Measurements from ENCODE around the gene DENND1A.
A peak's percentile ranks its signal among the peaks of the same experiment; 100 is the strongest.

Gene DENND1A

DNA sequence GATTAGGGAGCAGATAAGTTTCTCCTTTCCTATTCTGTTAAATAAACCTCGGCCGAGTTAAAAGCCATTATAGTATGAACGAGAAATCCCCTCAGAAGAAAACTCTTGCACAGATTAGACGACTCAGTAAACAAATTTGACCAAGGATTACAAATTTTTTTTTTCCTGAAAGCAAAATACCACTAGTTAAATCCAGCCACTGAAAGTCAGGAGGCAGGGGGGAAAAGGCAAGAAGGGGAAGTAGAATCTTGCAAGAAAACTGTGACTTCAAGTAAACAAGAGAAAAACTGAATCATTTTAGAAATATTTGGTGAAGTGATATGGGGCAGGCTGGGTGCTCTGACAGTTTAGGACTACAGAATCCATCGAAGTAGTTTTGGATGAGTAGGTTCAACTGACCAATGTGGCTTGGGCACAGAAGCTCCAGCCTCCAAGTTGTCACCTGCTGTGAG lies 251.0 kb downstream of the DENND1A start:
- no peak for DNase-seq

DNA sequence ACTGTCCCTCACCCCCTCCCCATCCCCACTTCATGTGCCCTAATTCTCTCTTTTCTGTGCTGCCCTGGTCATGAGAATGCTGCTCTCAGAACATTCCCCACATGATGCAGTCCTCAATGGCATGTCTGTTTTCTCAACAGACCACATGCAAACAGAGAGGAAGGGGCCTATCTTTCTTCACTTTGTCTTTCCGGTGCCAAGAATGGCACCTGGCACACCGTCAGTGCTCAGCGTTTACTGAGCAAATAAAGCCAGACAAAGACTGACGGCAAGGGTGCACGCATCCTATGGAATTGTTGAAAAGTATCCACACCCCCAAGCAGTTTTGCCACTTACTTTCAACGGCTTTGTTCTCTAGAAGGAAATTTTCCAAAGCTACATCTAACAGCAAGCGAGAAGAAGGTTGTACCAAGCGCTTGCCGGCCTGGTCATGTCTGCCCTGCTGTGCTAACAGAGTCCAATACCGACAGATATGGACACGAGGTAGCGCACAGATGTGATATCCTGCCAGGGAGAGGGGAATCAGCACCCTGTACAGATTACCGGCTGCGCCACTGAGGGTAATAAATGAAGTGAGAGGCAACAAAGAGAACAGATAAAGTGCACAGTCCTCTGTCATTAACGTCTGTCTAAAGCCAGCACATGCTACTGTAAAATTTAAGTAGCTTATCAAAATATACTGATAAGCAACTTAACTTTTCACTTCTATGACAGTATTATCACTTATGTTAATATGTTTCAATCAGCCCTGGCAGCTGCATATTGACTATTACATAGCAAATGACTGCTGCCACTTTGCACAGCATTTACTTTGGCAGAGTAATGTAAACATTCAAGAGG lies 251.7 kb downstream of the DENND1A start:
- peak; percentile 81 for DNase-seq

DNA sequence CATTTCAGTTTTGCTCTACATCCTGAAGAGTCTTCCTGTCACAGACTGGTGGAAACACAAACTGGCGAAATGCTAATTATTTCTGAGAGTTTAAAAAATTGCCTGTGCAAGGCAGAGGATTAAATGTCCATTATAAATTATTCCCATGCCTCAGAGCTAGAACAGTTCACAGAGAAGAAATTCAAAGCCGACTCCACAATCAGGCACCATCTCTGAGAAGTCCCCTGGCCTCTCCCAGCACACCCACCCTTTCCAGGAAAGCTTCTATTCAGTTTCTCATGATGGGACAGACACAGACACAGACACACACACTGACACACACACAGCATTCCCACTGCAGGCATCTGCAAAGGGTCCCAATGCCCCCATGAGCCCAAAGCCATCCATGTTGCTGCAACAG lies 253.1 kb downstream of the DENND1A start:
- DNase-seq, result no peak

DNA sequence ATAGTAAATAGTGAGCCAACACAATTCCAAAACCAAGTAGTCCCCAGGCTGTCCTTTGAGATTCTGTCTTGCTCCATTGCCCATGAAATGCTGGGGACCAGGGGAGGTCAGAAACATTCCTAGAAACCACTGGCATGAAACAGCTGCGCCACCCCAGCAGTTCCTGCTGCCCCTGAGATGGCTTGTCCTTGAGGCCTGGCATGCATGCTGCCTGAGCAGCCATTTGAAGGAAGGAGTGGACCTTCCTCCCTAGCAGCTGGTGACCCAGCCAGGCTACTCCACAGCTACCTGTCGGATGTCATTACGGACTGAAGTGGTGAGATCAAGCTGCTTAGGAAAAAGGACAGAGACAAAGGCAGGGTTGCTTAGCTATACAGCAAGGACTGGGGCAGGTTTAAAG lies 260.6 kb downstream of the DENND1A start:
- no peak for DNase-seq

DNA sequence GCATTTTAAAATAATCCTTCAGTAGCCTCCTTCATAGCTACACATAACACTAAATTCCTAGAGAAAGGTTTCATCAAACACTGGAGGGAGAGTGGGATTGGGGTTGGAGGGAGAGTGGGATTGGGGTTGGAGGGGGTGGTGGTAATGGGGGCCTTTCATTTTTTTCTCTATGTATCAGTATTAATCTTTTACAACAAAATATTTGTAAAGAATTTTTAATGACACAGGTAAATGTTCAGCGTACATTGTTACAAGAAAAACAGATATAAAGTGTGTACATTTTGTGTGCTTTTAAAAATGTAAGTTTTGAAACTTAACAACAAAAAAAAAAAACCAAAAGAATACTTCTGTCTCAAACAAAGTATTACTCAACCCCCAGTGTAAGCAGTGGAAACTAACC lies 266.4 kb downstream of the DENND1A start:
- no peak for DNase-seq

DNA sequence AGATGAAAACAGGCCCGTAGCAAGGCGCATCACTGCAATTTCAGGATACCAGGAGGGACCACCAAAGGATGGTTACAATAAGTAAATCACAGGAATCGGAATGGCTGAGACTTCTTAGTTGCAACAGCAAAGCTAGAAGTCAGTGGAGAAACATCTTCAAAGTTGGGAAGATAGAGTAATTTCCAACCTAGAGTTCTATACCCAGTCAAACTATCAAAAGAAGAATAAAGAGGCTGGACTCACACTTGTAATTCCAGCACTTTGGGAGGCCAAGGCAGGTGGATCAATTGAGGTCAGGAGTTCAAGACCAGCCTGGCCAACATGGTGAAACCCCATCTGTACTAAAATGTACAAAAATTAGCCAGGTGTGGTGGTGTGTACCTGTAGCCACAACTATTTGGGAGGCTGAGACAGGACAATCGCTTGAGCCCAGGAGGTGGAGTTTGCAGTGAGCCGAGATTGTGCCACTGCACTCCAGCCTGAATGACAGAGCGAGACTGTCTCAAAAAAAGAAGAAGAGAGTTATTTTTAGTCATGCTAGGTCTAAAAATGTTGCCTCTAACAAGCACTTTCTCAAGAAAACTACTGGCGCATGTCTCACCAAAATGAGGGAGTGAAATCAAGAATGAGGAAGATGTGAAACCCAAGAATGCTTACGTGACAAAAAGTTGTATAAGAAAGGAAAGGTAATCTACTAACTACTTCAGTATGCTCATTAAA lies 267.7 kb downstream of the DENND1A start:
- no peak for DNase-seq

DNA sequence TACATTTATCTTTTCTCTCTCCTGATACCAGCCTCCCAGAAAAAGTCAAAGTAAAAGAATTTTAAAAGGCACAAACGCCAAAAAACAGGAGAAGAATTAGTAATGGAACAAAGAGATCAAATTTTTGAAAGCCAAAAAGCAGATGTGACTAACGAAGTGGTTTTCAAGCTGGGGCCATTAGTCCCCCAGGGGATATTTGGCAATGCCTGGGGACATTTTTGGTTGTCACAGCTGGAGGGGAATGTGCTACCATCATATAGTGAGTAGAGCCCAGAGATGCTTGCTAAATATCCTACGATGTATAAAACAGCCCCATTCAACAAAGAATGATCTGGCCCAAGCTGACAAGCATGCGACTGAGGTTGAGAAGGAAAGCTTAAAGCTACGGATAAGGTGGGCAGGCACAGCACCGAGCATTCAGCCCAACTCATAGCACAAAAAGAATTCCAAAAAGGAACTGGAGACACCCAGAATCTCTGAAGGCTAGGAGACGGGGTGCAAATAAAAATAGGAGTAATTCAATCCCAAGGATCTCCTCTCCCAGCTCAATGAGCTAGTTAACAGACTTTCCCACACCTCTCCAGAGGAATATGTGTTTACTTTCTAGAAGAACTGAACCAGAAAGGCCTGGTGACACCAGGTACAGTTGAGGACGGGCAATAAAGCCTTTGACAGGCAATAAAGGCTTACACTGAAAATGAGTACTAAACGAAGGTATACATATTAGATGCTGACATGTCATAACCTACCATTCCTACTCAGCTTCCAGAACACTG lies 269.0 kb downstream of the DENND1A start:
- no peak for DNase-seq

DNA sequence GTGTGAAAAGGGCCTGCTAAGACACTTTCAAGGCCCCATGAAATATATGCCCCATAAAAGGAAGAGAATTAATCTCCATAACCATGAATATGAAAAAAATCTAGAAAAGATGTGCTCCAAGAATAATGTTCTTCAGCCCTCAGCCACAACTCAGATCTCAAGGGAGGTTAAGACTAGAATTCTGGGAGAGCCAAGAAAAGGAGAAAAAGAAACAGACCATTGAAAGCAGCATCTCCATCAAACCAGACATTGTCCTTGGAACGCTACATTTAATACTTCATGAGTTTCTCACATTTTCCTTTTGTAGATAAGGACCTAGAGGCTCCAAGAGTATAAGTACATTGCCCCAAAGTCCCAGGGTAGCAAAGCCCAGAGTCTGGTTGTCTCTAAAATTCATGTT lies 270.6 kb downstream of the DENND1A start:
- DNase-seq, result no peak

DNA sequence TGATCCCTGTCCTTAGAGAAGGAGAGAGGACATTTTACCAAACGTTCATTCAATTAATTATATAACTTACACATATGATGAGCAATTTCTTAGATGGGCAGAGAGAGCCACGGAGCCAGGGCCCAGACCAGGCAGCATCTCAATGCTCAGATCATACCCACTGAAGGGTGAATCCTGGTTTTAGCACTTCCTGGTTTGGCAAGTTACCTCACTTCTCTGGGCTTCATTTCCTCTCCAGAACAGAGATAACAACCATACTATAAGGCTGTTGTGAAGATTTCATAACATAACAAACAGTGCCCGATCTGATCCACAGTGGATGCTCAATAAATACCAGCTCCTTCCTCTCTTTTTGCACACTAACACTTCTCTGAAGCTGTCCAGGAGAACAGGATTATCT lies 271.1 kb downstream of the DENND1A start:
- DNase-seq, result no peak

DNA sequence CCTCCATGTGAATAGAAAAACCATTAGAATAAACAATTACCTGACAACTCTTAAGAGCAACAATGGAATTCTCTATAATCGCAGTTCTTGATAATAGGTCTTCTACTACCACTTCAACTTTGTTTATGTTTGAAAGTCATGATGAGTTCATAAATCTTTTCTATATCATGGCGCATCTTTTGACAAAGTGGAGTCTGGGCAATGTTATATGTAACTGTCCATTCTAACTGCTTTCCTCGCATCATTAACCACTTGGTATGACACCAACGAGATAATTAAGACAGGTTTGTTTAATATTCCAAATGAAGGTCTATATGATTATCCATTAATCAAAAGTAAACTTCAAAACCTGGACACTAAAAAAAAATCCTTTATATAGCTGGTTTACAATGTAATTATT lies 272.0 kb downstream of the DENND1A start:
- no peak for DNase-seq

DNA sequence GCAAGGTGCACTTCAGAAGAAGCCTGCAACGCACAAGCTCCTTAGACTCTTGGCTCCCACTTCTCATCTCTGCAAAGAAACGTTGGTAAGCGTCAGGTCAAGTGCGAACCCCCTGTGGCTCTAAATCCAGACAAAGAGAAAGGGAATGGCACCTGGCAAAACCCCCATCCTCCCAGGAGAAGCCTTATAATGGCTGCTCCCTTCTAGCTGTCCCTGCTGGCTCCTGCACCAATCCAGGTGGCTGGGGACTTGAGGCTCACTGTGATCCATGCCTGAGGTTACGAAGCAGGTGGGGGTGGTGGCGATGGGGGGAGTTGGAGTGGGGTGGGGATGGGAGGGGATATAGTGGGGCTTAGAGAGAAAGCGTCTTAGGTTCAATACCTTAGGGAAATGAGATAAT lies 272.8 kb downstream of the DENND1A start:
- no peak for DNase-seq

DNA sequence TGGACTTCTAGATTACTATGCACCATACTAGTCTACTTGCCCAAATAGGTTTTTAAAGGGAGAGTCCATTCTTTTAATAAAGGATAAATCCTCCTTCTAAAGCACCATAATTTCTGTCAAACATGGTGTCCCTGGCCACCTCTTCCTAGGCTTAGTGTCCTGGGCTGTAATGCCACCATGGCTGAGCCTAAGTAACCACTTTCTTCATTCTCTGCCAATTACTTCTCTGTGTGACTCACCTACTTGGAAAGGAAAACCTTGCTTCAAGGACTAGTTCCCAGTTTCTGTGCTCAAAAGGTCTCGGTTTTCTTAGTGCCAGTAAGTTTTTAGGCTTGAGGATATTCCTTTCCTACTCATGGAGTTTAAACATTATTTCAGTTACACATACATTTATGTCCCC lies 273.4 kb downstream of the DENND1A start:
- no peak for DNase-seq

DNA sequence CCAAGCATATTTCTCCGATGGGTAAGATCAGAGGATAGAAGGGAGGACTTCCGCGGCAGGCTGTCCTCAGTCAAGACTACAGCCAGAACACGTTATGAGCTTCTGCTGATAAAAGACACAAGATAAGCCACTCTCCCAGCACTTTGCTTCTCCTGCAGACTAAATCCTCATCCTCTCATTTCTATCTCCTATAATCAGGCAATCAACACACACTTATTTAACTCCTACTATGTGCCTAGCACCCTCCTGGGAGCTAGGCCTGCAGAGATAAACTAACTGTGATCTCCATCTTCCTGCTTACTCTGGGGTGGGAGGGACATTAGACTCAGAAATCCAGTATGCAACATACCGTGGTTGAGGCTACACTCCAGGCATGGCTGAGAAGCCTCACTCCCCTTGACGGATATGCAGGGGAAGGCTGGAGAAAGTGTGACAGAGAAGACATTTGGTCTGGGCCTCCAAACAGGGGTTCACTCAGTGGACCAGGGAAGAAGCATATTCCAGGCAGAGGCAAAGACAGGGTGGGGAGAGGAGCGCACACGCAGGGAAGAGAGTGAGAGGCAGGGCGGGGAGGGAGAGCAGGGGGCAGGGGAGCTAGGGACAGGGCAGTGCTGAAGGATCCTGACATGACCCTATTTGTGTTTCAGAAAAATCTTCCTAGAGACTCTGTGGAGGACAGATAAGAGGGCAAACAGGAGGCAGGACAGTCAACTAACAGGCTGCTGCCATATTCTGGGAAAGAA lies 274.1 kb downstream of the DENND1A start:
- DNase-seq, result no peak

DNA sequence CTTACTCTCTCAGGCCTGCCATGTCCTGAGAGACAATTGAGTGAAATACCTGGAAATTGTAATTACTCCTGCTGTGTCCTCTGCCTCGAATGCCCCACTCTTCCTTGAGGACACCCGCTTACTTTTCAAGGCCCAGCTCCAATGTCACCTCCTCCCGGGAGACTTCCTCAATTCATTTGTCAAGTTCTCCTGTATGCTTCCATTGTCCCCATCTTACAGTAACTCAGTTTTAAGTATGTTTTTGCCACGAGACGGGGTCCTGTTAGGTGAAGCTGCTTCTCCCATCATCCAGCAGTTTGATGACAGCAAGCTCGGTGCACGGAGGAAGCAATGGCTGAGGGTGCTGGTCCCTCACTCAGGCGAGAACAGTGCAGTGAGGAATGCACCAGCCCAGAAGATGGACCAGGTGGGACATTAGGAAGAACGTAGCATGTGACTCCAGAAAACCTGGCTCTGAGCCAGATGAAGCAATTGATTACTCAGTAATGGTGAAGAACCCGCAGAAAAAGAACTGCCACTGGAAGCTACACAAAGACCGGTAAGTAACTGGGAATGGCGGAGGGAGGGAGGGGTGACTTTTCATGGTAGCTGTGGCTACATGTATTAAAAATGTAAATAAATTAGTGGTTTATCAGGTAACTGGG lies 274.8 kb downstream of the DENND1A start:
- no peak for DNase-seq

DNA sequence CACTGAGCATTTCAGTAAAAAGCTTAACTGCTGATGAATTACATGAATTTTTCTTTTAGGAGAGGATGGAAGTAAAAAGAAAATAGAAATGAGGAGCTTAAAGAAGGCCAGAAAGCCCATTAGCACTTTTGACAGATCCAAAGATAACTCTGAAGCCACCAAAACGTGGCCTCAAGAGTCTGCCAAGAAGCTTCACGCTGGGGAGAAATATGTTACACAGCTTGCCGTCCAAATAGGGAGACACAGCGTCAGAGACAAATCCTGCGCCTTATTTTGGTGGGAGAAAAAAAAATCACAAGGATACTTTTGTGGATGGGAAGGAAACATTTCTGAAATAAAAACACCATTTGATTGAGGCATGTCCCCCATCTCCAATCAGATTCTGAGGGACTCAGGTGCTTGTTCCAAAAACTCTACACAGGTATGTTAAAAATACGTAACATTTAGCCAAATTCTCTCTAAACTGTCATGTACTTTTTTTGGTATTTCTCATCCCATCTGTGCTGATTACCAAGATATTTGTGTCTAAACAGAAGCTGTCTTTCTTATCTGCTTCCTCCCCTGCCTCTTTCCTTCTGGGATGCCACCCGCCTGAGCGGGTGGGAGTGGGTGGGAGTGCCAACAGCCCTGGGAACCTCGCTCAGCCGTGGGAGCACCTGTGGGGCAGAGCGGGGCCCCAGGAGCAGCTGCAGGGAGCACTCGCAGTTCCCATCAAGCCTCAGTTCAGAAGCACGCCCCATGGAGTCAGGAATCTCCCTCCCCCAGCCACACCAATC lies 275.5 kb downstream of the DENND1A start:
- DNase-seq, result no peak

DNA sequence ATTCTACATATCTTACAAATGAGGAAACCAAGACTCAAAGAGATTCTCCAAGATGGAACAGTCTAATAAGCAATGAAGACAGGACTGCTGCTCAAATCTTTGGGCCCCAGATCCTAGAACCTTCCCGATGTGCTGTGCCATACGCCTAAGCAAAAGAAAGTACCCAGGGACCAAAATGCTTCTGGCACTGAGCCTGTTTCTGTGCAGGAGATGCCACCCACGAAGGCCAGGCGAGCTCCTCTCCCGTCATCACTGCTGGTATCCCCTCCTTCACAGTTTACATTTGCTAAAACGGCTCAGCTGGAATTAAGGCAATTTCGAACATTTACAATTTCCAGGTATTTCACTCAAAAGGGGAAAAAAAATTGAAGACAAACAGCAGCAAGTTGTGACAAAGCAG lies 277.5 kb downstream of the DENND1A start:
- no peak for DNase-seq

DNA sequence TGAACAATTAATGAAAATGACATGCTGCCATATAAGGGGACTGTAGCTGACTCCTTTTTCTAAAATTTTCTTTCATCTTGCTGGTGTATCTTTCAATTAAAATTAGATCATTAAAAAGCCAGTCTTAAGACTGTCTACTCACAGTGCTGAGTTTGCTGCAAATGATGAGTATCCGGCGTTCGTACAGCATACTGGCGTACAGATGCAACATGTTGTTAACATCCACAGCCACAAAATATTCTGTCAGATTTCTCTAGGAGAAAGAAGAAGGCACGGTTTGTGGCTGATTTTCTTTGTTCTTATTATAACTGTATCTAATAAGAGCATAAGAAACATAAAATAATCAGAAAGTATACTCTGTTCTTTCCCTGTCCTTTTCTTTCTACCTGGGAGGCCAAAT lies 278.1 kb downstream of the DENND1A start:
- DNase-seq, result no peak

DNA sequence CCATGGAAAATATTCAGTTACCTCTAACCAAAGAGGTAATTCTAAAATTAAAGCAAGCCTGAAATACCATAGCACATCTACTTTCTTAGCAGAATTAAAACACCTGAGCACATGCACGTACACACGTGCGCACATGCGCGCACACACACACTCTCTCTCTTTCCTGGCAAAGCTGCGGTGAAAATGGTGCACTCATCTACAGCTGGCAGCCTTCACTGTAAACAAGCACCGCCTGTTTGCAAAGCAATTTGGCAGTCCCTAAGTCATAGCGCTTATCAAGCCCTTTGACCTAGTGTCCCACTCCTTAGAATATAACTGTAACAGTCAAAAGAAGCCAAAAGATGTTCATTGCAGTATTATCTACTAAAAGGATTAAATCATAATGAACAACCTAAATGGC lies 278.7 kb downstream of the DENND1A start:
- no peak for DNase-seq

DNA sequence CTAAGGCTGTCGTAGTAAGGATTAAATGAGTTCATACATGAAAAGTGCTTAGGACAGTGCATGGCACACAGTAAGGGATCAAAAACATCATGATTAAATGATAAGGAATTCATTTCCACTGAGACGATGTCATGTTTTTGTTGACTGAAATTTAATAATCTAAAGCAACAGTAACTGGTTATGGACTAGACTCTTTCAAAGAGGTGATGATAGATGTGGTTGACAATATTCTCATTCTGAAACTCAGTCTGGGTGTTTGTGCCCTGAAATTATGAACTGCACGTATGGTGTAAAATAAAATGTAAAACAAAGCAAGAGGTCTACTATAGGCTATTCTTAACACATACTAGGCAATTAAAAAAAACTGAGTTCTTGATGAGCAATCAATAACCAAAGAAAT lies 280.0 kb downstream of the DENND1A start:
- no peak for DNase-seq

DNA sequence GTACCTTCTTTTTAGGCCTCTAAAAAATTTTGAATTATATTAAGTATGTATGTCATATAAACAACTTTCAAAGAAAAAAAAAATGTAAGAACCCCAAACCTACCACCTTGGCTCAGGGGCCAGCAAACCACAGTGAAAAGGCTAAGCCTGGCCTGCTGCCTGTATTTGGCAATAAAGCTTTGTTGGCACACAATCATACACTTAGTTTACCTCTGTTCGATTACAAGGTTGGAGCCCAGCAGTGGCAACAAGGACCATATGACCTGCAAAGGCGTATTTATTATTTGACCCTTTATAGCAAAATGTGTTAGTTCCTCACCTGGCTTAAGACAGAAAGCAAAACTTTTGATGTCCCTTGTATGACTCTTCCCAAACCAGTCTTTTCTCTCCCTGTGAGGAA lies 282.8 kb downstream of the DENND1A start:
- no peak for DNase-seq

DNA sequence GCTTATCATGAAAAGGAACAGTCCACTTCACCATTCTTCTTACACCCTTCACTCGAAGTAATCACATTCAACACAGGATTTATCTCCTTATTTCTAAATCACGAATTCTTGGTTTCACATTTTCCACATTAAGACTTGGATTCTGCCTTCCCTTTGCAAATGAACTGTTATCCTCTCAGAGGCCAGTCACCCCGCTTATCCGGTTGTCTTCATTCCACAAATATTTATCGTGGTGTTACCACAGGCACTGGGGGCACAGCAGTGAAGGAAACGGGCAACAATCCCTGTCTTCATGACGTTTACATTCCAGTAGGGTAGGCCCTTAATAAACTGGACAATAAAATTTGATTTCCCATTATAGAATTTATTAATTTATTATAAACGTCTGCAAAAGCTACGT lies 284.2 kb downstream of the DENND1A start:
- no peak for DNase-seq

DNA sequence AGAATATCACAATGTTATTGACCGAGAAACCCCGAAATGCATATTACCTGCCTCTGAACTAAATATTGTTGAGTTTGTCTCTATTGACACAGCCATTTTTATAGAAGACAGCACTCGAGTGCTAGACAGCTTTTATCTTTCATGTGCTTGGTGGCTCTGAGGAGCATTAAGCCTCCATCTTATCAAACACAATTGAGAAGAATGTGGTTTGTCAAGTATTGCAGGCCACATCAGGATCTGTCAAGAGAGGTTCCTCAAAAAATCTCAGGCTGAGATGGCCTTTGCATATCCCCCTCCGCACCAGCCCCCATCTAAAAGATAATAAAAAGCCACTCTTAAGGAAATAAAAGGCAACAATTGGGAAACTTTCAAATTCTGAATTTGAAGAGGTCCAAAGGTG lies 284.8 kb downstream of the DENND1A start:
- DNase-seq, result no peak
